Measurements from ENCODE around the gene CENPO.
"Not testable (repeated sequence)": the region's sequence is repeated elsewhere in the genome, so short reads cannot be mapped to it uniquely, and the experiment has no call there.

- not testable (repeated sequence) for TF ChIP-seq CTCF (IDR thresholded peaks at IDR 0.05; ENCODE audit: poor library complexity); EZH2 (IDR thresholded peaks at IDR 0.05; ENCODE audit: borderline replicate concordance); EZH2phosphoT487 (IDR thresholded peaks at IDR 0.05; ENCODE audit: low read depth, severe bottlenecking, unreplicated experiment)
Observed at GRCh38 chr2:24835411-24835810, 42.2 kb downstream of the CENPO start.
